NCI-H1417 treated with DMSO at 0.1 percent for 48 hours (cell line): ENCODE results near the gene CASP12.

ENCODE experiments used
- DNase-seq: peaks from one replicate; lab custom pipeline; 2025; lab: John Stamatoyannopoulos, UW

CASP12 gene

DNA sequence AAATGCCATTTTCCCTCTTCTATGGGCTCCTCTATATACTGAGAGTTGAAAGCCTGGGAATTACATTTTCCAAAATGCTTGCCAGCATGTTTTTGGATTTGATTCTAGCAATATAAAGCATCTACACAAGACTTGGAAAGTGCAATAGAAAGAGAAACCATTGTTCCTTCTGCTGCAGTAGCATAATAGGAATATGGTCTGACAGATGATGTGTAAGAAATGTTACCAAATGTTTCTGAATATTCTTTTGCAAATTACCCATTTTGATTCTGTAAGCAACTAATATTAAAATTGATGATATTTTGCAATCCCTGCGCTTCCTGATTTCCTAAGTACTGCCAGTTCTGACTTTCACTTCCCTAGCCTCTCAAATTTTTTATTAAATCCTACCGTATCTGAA lies 61.6 kb downstream of the CASP12 start:
- DNase-seq, result no peak
